OCI-M1 (cell line): ENCODE measurements around the gene SLC25A19.
"Not testable (repeated sequence)": the region's sequence is repeated elsewhere in the genome, so short reads cannot be mapped to it uniquely, and the experiment has no call there.

Source experiments
- DNase-seq: peaks from one replicate; lab custom pipeline; 2025; lab: John Stamatoyannopoulos, UW

Gene SLC25A19

GRCh38 chr17:75301502-75302206, 12.4 kb upstream of the SLC25A19 start:
- no peak for DNase-seq

GRCh38 chr17:75301049-75301448, 11.8 kb upstream of the SLC25A19 start:
- DNase-seq: no peak

GRCh38 chr17:75300280-75300679, 11.0 kb upstream of the SLC25A19 start:
- DNase-seq: no peak

- DNase-seq: peak; percentile 7
Observed at GRCh38 chr17:75295201-75296158, 6.2 kb upstream of the SLC25A19 start.

GRCh38 chr17:75292810-75293448, 3.7 kb upstream of the SLC25A19 start:
- not testable (repeated sequence) for DNase-seq

GRCh38 chr17:75289832-75290337, 652 bp upstream of the SLC25A19 start:
- peak; percentile 91 for DNase-seq

GRCh38 chr17:75288770-75289114, 491 bp downstream of the SLC25A19 start:
- peak; percentile 59 for DNase-seq

- DNase-seq: no peak
Observed at GRCh38 chr17:75288359-75288758, 874 bp downstream of the SLC25A19 start.

- DNase-seq: no peak
Observed at GRCh38 chr17:75287221-75287620, 2.0 kb downstream of the SLC25A19 start.

GRCh38 chr17:75285123-75285522, 4.1 kb downstream of the SLC25A19 start:
- no peak for DNase-seq

- DNase-seq: not testable (repeated sequence)
Observed at GRCh38 chr17:75280189-75280588, 9.0 kb downstream of the SLC25A19 start.

GRCh38 chr17:75277664-75278071, 11.6 kb downstream of the SLC25A19 start:
- no peak for DNase-seq

- DNase-seq: peak; percentile 9
Observed at GRCh38 chr17:75273977-75274708, 15.1 kb downstream of the SLC25A19 start.

GRCh38 chr17:75272848-75273184, 16.4 kb downstream of the SLC25A19 start:
- no peak for DNase-seq

GRCh38 chr17:75271955-75272847, 17.0 kb downstream of the SLC25A19 start:
- no peak for DNase-seq

GRCh38 chr17:75271233-75271954, 17.8 kb downstream of the SLC25A19 start:
- peak; percentile 89 for DNase-seq

- no peak for DNase-seq
Observed at GRCh38 chr17:75270966-75271232, 18.3 kb downstream of the SLC25A19 start, which contains the start of gene MIF4GD. Gene MIF4GD (minus strand): TSS chr17:75271231. CDS start chr17:75270195, 1,036 bp downstream.

GRCh38 chr17:75270218-75270965, 18.8 kb downstream of the SLC25A19 start:
- DNase-seq: peak; percentile 82

- no peak for DNase-seq
Observed at GRCh38 chr17:75269844-75270217, 19.4 kb downstream of the SLC25A19 start.
